SK-N-SH (cell line): ENCODE measurements around the gene RASGEF1C.

Source experiments
- SMC3 ChIP-seq: IDR thresholded peaks from 2 replicates; pipeline ENCODE4 v1.6.1; 2012; ENCODE audit warnings: low read depth, low read length, improper control_type of control experiment
- TF ChIP-seq, protein P1 (sequence below): fragments of 200-600 bp; sonication (generic); IDR thresholded peaks from 2 replicates; pipeline ENCODE4 v1.6.1; 2017; ENCODE audit warnings: antibody characterized with exemption, mild to moderate bottlenecking, moderate library complexity

DNA sequence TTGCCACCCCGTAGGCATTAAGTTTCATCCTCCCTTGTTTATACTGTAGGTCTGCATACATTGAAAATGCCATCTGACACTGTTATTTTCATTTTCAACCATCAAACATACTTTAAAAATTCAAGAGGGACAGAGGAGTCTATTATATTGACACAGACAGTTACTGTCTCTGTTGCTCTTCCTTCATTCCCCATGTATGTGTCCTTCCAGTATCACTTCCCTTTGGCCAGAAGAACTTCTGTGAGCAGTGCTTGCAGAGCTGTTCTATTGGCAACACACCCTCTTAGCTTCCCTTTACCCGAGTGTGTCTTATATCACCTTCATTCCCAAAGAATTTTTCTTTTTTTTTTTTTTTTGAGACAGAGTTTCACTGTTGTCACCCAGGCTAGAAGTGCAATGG lies 42.8 kb downstream of the RASGEF1C start:
- TF ChIP-seq, protein P1, sequence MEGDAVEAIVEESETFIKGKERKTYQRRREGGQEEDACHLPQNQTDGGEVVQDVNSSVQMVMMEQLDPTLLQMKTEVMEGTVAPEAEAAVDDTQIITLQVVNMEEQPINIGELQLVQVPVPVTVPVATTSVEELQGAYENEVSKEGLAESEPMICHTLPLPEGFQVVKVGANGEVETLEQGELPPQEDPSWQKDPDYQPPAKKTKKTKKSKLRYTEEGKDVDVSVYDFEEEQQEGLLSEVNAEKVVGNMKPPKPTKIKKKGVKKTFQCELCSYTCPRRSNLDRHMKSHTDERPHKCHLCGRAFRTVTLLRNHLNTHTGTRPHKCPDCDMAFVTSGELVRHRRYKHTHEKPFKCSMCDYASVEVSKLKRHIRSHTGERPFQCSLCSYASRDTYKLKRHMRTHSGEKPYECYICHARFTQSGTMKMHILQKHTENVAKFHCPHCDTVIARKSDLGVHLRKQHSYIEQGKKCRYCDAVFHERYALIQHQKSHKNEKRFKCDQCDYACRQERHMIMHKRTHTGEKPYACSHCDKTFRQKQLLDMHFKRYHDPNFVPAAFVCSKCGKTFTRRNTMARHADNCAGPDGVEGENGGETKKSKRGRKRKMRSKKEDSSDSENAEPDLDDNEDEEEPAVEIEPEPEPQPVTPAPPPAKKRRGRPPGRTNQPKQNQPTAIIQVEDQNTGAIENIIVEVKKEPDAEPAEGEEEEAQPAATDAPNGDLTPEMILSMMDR, result no peak
- no peak for TF ChIP-seq SMC3
